ENCODE data around the gene IQCF2. TPM values are rescaled to one million over a fixed set of nuclear protein-coding genes. Genes with fewer than 3 reads are reported as not detected.

IQCF2 gene
- total RNA-seq, 6 experiments from 2014 or later: not detected

GRCh38 chr3:51879937-51880336, 18.5 kb downstream of the IQCF2 start:
- H3K27ac Mint-ChIP-seq: no peak overlapping the region
- no peaks in the 10 kb centered on the region for H3K9me3 Mint-ChIP-seq
- H3K36me3 Mint-ChIP-seq (ENCODE audit: low read depth): no peaks in the 10 kb centered on the region
- TF ChIP-seq, protein P1, sequence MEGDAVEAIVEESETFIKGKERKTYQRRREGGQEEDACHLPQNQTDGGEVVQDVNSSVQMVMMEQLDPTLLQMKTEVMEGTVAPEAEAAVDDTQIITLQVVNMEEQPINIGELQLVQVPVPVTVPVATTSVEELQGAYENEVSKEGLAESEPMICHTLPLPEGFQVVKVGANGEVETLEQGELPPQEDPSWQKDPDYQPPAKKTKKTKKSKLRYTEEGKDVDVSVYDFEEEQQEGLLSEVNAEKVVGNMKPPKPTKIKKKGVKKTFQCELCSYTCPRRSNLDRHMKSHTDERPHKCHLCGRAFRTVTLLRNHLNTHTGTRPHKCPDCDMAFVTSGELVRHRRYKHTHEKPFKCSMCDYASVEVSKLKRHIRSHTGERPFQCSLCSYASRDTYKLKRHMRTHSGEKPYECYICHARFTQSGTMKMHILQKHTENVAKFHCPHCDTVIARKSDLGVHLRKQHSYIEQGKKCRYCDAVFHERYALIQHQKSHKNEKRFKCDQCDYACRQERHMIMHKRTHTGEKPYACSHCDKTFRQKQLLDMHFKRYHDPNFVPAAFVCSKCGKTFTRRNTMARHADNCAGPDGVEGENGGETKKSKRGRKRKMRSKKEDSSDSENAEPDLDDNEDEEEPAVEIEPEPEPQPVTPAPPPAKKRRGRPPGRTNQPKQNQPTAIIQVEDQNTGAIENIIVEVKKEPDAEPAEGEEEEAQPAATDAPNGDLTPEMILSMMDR (IDR thresholded peaks at IDR 0.05): no peak
- no peak for DNase-seq
- no peak overlapping the region for H3K4me3 Mint-ChIP-seq
- peaks cover 10% of the 10 kb centered on the region for H3K4me1 Mint-ChIP-seq (ENCODE audit: low read depth)
- peaks cover 28% of the 10 kb centered on the region for H3K27me3 Mint-ChIP-seq (ENCODE audit: insufficient read depth)

DNA sequence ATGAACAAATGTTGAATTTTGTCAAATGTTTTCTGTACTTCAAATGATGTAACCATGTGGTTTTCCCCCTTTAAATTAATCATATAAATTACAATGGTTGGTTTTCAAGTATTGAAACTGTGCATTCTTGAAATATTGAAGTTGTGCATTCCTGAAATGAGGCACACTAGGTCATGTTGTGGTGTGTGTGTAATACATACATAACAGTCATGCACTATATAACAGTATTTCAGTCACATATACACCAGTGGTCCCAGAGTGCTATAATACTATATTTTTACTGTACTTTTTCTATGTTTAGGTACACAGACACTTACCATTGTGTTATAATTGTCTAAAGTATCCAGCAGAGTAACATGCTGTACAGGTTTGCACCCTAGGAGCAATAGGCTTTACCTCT, 25.0 kb downstream of the IQCF2 start:
- Mint-ChIP-seq H3K36me3 (ENCODE audit: low read depth) (no peaks in the 10 kb centered on the region), H3K9me3 (no peaks in the 10 kb centered on the region), H3K4me1 (ENCODE audit: low read depth) (no peaks in the 10 kb centered on the region), H3K4me3 (no peak overlapping the region), H3K27ac (no peak overlapping the region), H3K27me3 (ENCODE audit: insufficient read depth) (peaks cover 18% of the 10 kb centered on the region)
- DNase-seq: no peak
- TF ChIP-seq, protein P1 (IDR thresholded peaks at IDR 0.05): no peak

DNA sequence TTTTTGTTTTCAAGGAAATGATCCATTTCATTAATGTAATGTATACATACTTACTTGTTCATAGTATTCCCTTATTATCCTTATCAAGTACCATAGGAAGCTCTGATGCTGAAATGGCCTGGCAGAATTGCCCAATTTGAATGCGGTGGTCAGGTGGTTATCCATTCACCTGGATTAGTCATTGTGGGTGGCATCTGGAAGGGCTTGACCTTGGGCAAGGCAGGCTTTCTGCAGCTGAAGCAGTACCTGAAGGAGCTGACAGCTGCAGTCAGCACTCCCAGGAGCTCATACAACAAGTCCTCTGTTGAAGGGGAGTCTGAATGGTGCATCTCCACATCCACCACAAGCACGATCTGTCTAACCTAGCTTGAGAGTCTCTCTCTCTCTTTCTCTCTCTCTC, 26.2 kb downstream of the IQCF2 start:
- no peaks in the 10 kb centered on the region for H3K36me3 Mint-ChIP-seq (ENCODE audit: low read depth)
- H3K4me3 Mint-ChIP-seq: no peak overlapping the region
- H3K9me3 Mint-ChIP-seq: no peaks in the 10 kb centered on the region
- peaks cover 23% of the 10 kb centered on the region for H3K27me3 Mint-ChIP-seq (ENCODE audit: insufficient read depth)
- no peaks in the 10 kb centered on the region for H3K4me1 Mint-ChIP-seq (ENCODE audit: low read depth)
- TF ChIP-seq, protein P1 (IDR thresholded peaks at IDR 0.05): no peak
- no peak overlapping the region for H3K27ac Mint-ChIP-seq
- no peak for DNase-seq

GRCh38 chr3:51888463-51889105, 27.2 kb downstream of the IQCF2 start:
- Mint-ChIP-seq H3K4me1 (ENCODE audit: low read depth) (no peaks in the 10 kb centered on the region), H3K27me3 (ENCODE audit: insufficient read depth) (peaks cover 28% of the 10 kb centered on the region), H3K4me3 (no peak overlapping the region), H3K27ac (no peak overlapping the region), H3K36me3 (ENCODE audit: low read depth) (no peaks in the 10 kb centered on the region), H3K9me3 (no peaks in the 10 kb centered on the region)
- TF ChIP-seq, protein P1 (IDR thresholded peaks at IDR 0.05): no peak
- no peak for DNase-seq

DNA sequence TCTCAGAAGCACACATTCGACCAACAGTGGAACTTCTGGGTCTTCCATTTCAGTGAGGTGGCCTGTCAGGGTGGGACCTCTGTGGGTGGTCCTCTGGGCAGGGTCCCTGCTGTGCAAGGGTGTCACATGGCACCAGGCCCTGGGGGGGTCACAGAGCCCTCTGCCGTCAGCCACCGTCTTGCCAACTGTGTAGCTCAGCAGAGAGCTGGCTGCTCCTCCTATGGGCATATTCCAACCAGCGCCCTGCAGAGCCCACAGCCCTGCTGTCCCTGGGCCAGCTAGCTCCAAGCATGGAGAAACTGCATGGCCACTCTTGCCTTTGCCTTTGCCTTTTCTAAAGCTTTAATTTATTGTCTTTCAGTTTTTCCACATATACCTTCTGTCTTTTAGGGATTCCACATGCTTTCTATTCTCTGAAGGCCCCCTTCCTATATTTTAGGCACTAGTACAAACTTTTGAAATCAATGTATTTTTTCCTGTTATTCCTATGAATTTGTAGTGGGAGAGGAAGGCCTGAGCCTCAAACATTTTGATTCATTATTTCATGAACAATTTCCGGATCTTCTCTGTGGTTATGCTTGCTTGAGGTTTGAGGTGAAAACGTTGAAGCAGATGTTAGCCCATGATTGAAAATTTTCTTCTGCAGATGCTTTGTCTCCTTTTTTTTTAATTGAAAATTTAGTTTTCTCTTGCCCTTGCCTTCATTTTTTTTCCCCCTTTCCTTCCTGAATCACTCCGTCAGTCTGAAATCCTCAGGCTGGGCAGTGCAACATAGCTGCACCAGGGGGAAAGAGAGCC, 30.0 kb downstream of the IQCF2 start:
- no peak overlapping the region for H3K4me3 Mint-ChIP-seq
- no peaks in the 10 kb centered on the region for H3K36me3 Mint-ChIP-seq (ENCODE audit: low read depth)
- H3K4me1 Mint-ChIP-seq (ENCODE audit: low read depth): no peaks in the 10 kb centered on the region
- no peak overlapping the region for H3K27ac Mint-ChIP-seq
- DNase-seq: no peak
- peaks cover 32% of the 10 kb centered on the region for H3K27me3 Mint-ChIP-seq (ENCODE audit: insufficient read depth)
- TF ChIP-seq, protein P1 (IDR thresholded peaks at IDR 0.05): no peak
- no peaks in the 10 kb centered on the region for H3K9me3 Mint-ChIP-seq
